ENCODE results near the gene ACTMAP. TPM values are rescaled to one million over a fixed set of nuclear protein-coding genes. Genes with fewer than 3 reads are reported as not detected.

ACTMAP gene
- total and polyA plus RNA-seq, 2 experiments from 2014 or later: 2.5 to 7.3 TPM

DNA sequence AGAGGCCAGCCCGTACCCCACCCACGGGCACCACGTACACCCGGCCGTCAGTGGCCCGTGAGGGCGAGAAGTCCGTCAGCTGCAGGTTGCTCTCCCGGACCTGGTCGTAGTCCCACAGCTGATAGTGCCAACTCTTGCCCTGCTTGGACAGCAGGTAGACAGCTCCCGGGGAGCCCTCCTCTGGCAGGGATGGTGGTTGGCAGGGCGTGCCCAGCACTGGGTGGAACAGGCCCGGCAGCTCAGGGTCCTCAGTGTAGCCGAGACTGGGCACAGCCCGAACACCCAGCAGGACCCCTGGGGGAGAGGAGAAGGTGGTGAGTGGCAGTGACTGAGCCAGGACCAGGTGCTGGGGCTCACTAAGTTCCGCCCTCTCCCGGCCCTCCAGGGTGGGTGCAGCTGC, 7.8 kb downstream of the ACTMAP start:
- Histone ChIP-seq H3K36me3 (ENCODE audit: low read depth) (no peaks in the 10 kb centered on the region), H3K4me1 (ENCODE audit: insufficient read depth) (peaks cover 27% of the 10 kb centered on the region), H3K4me3 (no peak overlapping the region), H2AFZ (no peak overlapping the region), H3F3A (ENCODE audit: insufficient read depth) (peaks cover 38% of the 10 kb centered on the region), H4K20me1 (ENCODE audit: insufficient read depth) (no peaks in the 10 kb centered on the region), H3K9me3 (ENCODE audit: low read depth) (no peaks in the 10 kb centered on the region), H3K79me2 (ENCODE audit: insufficient read depth) (no peaks in the 10 kb centered on the region), H3K4me2 (ENCODE audit: unreplicated experiment) (no peak overlapping the region), H3K9ac (no peak overlapping the region), H3K27ac (no peak overlapping the region), H3K9me2 (ENCODE audit: insufficient read depth) (no peaks in the 10 kb centered on the region), H3K27me3 (replicated peaks; ENCODE audit: insufficient read depth) (no peaks in the 10 kb centered on the region)
- TF ChIP-seq EZH2phosphoT487 (IDR thresholded peaks at IDR 0.05; ENCODE audit: insufficient read depth, low read depth) (no peak), EZH2 (IDR thresholded peaks at IDR 0.05; ENCODE audit: insufficient read depth, poor library complexity, severe bottlenecking) (no peak)
- 95 to 96% methylated on average over 8 to 16 of the region's 17 CpGs for WGBS, 2 experiments (ENCODE audit: low coverage in 1 of 2, low lambda C conversion rate in 2 of 2, missing lambda C conversion rate in 2 of 2)
- in situ Hi-C loops (cut with MboI): no loop called here
- no peak for DNase-seq

- DNase-seq: no peak
- Histone ChIP-seq H3K4me2 (ENCODE audit: unreplicated experiment) (no peak overlapping the region), H3K36me3 (ENCODE audit: low read depth) (no peaks in the 10 kb centered on the region), H3K4me1 (ENCODE audit: insufficient read depth) (peaks cover 27% of the 10 kb centered on the region), H3K4me3 (no peak overlapping the region), H3K79me2 (ENCODE audit: insufficient read depth) (no peaks in the 10 kb centered on the region), H3K27me3 (replicated peaks; ENCODE audit: insufficient read depth) (no peaks in the 10 kb centered on the region), H2AFZ (no peak overlapping the region), H3K9me3 (ENCODE audit: low read depth) (no peaks in the 10 kb centered on the region), H3K9me2 (ENCODE audit: insufficient read depth) (no peaks in the 10 kb centered on the region), H3K9ac (peak overlapping the region; percentile 84), H3K27ac (peak overlapping the region; percentile 96), H3F3A (ENCODE audit: insufficient read depth) (peaks cover 39% of the 10 kb centered on the region), H4K20me1 (ENCODE audit: insufficient read depth) (no peaks in the 10 kb centered on the region)
- 80 to 83% methylated on average over 9 to 10 of the region's 10 CpGs for WGBS, 2 experiments (ENCODE audit: low coverage in 1 of 2, low lambda C conversion rate in 2 of 2, missing lambda C conversion rate in 2 of 2)
- in situ Hi-C loops (cut with MboI): no loop called here
- TF ChIP-seq EZH2 (IDR thresholded peaks at IDR 0.05; ENCODE audit: insufficient read depth, poor library complexity, severe bottlenecking) (no peak), EZH2phosphoT487 (IDR thresholded peaks at IDR 0.05; ENCODE audit: insufficient read depth, low read depth) (no peak)
These were observed 8.5 kb downstream of the ACTMAP start for GRCh38 chr19:40741527-40742390.

DNA sequence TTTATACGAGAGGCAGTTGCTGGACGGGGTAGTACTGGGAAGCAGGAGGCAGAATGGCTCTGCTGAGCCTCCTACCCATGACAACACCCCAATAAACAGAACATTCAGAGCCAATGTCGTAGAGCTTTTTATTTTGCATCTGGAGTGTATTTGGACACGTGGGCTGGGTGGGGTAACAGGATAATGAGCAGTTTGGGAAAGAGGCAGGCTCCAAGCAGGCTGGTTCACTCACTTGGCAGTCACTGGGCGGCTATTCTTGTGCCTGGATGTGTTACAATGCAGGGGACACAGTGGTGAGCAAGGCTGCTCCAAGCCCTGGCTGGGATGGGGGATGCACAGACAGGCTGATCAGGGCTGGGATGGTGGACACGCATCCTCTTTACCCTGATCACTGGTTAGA, 9.5 kb downstream of the ACTMAP start:
- Histone ChIP-seq H3K9me3 (ENCODE audit: low read depth) (no peaks in the 10 kb centered on the region), H3K79me2 (ENCODE audit: insufficient read depth) (no peaks in the 10 kb centered on the region), H3F3A (ENCODE audit: insufficient read depth) (peaks cover 37% of the 10 kb centered on the region), H3K27me3 (replicated peaks; ENCODE audit: insufficient read depth) (no peaks in the 10 kb centered on the region), H3K4me2 (ENCODE audit: unreplicated experiment) (no peak overlapping the region), H3K9ac (peak overlapping the region; percentile 84), H3K27ac (peak overlapping the region; percentile 96), H3K4me3 (no peak overlapping the region), H3K4me1 (ENCODE audit: insufficient read depth) (peaks cover 24% of the 10 kb centered on the region), H2AFZ (no peak overlapping the region), H3K9me2 (ENCODE audit: insufficient read depth) (no peaks in the 10 kb centered on the region), H3K36me3 (ENCODE audit: low read depth) (no peaks in the 10 kb centered on the region; the same call in none of the 2 replicates), H4K20me1 (ENCODE audit: insufficient read depth) (no peaks in the 10 kb centered on the region)
- TF ChIP-seq EZH2phosphoT487 (IDR thresholded peaks at IDR 0.05; ENCODE audit: insufficient read depth, low read depth) (no peak), EZH2 (IDR thresholded peaks at IDR 0.05; ENCODE audit: insufficient read depth, poor library complexity, severe bottlenecking) (no peak)
- WGBS, 2 experiments (ENCODE audit: low coverage in 1 of 2, low lambda C conversion rate in 2 of 2, missing lambda C conversion rate in 2 of 2): 12 to 15% methylated on average over 6 of the region's 6 CpGs
- peak; percentile 96 for DNase-seq
- in situ Hi-C loops (cut with MboI): no loop called here

GRCh38 chr19:40739871-40740703, 10.2 kb downstream of the ACTMAP start:
- peak overlapping the region; percentile 96 for H3K27ac ChIP-seq
- peaks cover 17% of the 10 kb centered on the region for H3K4me1 ChIP-seq (ENCODE audit: insufficient read depth)
- H2AFZ ChIP-seq: no peak overlapping the region
- 34 to 41% methylated on average over 16 of the region's 16 CpGs for whole genome bisulfite sequencing, 2 experiments (ENCODE audit: low coverage in 1 of 2, low lambda C conversion rate in 2 of 2, missing lambda C conversion rate in 2 of 2)
- H3F3A ChIP-seq (ENCODE audit: insufficient read depth): peaks cover 31% of the 10 kb centered on the region
- no peaks in the 10 kb centered on the region for H4K20me1 ChIP-seq (ENCODE audit: insufficient read depth)
- H3K4me2 ChIP-seq (ENCODE audit: unreplicated experiment): no peak overlapping the region
- no peak for TF ChIP-seq EZH2phosphoT487 (IDR thresholded peaks at IDR 0.05; ENCODE audit: insufficient read depth, low read depth)
- TF ChIP-seq EZH2 (IDR thresholded peaks at IDR 0.05; ENCODE audit: insufficient read depth, poor library complexity, severe bottlenecking): no peak
- H3K4me3 ChIP-seq: no peak overlapping the region
- no peaks in the 10 kb centered on the region for H3K9me3 ChIP-seq (ENCODE audit: low read depth)
- no peaks in the 10 kb centered on the region for H3K27me3 ChIP-seq (replicated peaks; ENCODE audit: insufficient read depth)
- H3K9me2 ChIP-seq (ENCODE audit: insufficient read depth): no peaks in the 10 kb centered on the region
- H3K79me2 ChIP-seq (ENCODE audit: insufficient read depth): no peaks in the 10 kb centered on the region
- peak overlapping the region; percentile 84 for H3K9ac ChIP-seq
- no peaks in the 10 kb centered on the region; the same call in none of the 2 replicates for H3K36me3 ChIP-seq (ENCODE audit: low read depth)
- DNase-seq: peak; percentile 69
- in situ Hi-C loops (cut with MboI): no loop called here

Data from GM23248 (cell line).